Activated CD4-positive, CD25-positive, alpha-beta regulatory T cell treated with anti-CD3 and anti-CD28 coated beads, Interleukin-2, amount 50 U/mL, for 72 hours (primary cell): ENCODE data around the gene CFAP70.

Source experiments
- DNase-seq: peaks from one replicate; pipeline ENCODE4 v3.0.0; 2021

The CFAP70 gene

GRCh38 chr10:73251683-73252444 is 106.8 kb downstream of the CFAP70 start:
- DNase-seq: no peak

GRCh38 chr10:73248259-73248724 is 110.4 kb downstream of the CFAP70 start:
- no peak for DNase-seq

GRCh38 chr10:73247509-73248258 is 111.0 kb downstream of the CFAP70 start:
- no peak for DNase-seq

- DNase-seq: peak; percentile 98
Measured at GRCh38 chr10:73246646-73247508, 111.8 kb downstream of the CFAP70 start, which contains the start of gene DNAJC9. Gene DNAJC9, minus strand, starts transcription at chr10:73247255. Its CDS starts 66 bp downstream, at chr10:73247189.

GRCh38 chr10:73246322-73246645 is 112.4 kb downstream of the CFAP70 start:
- DNase-seq: no peak

GRCh38 chr10:73244866-73245477 is 113.7 kb downstream of the CFAP70 start:
- DNase-seq: no peak

- no peak for DNase-seq
Measured at GRCh38 chr10:73239908-73240307, 118.8 kb downstream of the CFAP70 start.

GRCh38 chr10:73238990-73239566 is 119.6 kb downstream of the CFAP70 start:
- DNase-seq: no peak

GRCh38 chr10:73234695-73235094 is 124.0 kb downstream of the CFAP70 start:
- DNase-seq: no peak

GRCh38 chr10:73233883-73234282 is 124.8 kb downstream of the CFAP70 start:
- no peak for DNase-seq

- DNase-seq: no peak
Measured at GRCh38 chr10:73232887-73233286, 125.8 kb downstream of the CFAP70 start.

- no peak for DNase-seq
Measured at GRCh38 chr10:73229567-73229966, 129.1 kb downstream of the CFAP70 start.

- DNase-seq: no peak
Measured at GRCh38 chr10:73228247-73228646, 130.4 kb downstream of the CFAP70 start.

GRCh38 chr10:73226663-73227062 is 132.0 kb downstream of the CFAP70 start:
- DNase-seq: no peak

- no peak for DNase-seq
Measured at GRCh38 chr10:73225518-73225917, 133.1 kb downstream of the CFAP70 start.

GRCh38 chr10:73220989-73221388 is 137.7 kb downstream of the CFAP70 start:
- no peak for DNase-seq

- no peak for DNase-seq
Measured at GRCh38 chr10:73219384-73219783, 139.3 kb downstream of the CFAP70 start.

- DNase-seq: no peak
Measured at GRCh38 chr10:73218431-73219191, 140.1 kb downstream of the CFAP70 start.

GRCh38 chr10:73217628-73218027 is 141.0 kb downstream of the CFAP70 start:
- DNase-seq: no peak

GRCh38 chr10:73215749-73216148 is 142.9 kb downstream of the CFAP70 start:
- DNase-seq: no peak

GRCh38 chr10:73211106-73211811 is 147.4 kb downstream of the CFAP70 start:
- no peak for DNase-seq
